HG02759 (cell line): ENCODE results near the gene PAX3.
"Not testable (repeated sequence)": the region's sequence is repeated elsewhere in the genome, so short reads cannot be mapped to it uniquely, and the experiment has no call there.

Source experiments
- ATAC-seq: cut with Tn5 transposase; IDR thresholded peaks from one replicate; pipeline ENCODE4 v1.9.1; 2021; ENCODE audit warnings: mild to moderate bottlenecking, moderate library complexity; ENCODE audit not compliant: unreplicated experiment

The PAX3 gene

DNA sequence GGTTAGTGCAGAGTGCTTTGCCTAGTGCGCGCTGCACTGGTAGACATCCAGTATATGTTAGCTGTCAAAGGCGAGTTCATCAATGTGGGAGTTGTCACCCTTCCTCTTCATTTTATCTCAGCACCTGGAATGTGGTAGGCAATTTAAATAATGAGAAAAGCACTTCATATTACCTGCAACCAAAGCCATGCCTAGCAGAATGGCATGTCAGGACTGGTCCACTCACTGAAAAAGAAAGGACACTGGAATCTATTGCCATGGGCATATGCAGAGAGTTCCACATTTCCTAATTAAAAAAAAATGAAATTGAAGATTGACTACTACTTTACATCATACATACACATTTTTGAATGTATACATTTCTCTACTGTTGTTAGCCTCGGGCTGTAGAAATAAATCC is 139.6 kb downstream of the PAX3 start:
- ATAC-seq = no peak

DNA sequence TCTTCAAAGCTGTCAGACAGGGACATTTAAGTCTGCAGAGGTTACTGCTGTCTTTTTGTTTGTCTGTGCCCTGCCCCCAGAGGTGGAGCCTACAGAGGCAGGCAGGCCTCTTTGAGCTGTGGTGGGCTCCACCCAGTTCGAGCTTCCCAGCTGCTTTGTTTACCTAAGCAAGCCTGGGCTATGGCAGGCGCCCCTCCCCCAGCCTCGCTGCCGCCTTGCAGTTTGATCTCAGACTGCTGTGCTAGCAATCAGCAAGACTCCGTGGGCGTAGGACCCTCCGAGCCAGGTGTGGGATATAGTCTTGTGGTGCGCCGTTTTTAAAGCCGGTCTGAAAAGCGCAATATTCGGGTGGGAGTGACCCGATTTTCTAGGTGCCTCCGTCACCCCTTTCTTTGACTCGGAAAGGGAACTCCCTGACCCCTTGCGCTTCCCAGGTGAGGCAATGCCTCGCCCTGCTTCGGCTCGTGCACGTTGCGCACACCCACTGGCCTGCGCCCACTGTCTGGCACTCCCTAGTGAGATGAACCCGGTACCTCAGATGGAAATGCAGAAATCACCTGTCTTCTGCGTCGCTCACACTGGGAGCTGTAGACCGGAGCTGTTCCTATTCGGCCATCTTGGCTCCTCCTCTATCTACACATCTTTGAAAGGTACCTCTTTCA is 143.7 kb downstream of the PAX3 start:
- not testable (repeated sequence) for ATAC-seq
